ENCODE data around the gene NIPAL3.
A peak's percentile ranks its signal among the peaks of the same experiment; 100 is the strongest.

The NIPAL3 gene

GRCh38 chr1:24415334-24415909, at the start of gene NIPAL3:
Gene NIPAL3, plus strand, starts transcription at chr1:24415802. Its CDS starts 3,746 bp downstream, at chr1:24419548.
- no peaks in the 10 kb centered on the region for H3K27me3 Mint-ChIP-seq
- peak within 1 kb of the TSS; percentile 96 for H3K4me3 Mint-ChIP-seq
- no peaks in the 10 kb centered on the region for H3K36me3 Mint-ChIP-seq
- peaks cover 67% of the 10 kb centered on the region for H3K4me1 Mint-ChIP-seq (ENCODE audit: low read depth)
- no peaks in the 10 kb centered on the region for H3K9me3 Mint-ChIP-seq (ENCODE audit: low read depth)
- peak within 1 kb of the TSS; percentile 94 for H3K27ac Mint-ChIP-seq

- Mint-ChIP-seq H3K27ac (no peak overlapping the region), H3K9me3 (ENCODE audit: low read depth) (no peaks in the 10 kb centered on the region), H3K4me1 (ENCODE audit: low read depth) (peaks cover 10% of the 10 kb centered on the region), H3K4me3 (no peak overlapping the region), H3K36me3 (peaks cover 10% of the 10 kb centered on the region), H3K27me3 (no peaks in the 10 kb centered on the region)
These were observed 48.9 kb upstream of the NIPAL3 start for GRCh38 chr1:24366707-24367106.

DNA sequence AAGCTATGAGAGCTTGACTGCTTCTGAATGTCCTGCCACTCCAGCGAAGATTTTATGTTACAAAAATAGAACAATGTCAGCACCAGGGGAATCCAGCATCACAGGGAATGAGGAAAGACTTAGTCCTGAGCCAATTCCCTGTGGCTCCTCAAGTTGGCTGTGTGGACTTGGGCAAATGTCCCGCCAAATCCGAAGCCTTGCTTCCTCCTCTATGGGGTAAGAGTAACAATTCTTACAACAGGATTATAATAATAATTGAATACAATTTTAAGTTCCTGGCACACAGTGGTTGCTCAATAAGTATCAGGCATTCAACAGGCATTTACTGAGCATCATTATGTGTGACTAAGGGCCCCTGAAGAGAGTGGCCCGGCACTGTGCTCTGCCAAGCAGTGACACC, 46.4 kb upstream of the NIPAL3 start:
- H3K4me3 Mint-ChIP-seq, result no peak overlapping the region
- no peaks in the 10 kb centered on the region for H3K9me3 Mint-ChIP-seq (ENCODE audit: low read depth)
- H3K27me3 Mint-ChIP-seq, result no peaks in the 10 kb centered on the region
- H3K4me1 Mint-ChIP-seq (ENCODE audit: low read depth), result peaks cover 10% of the 10 kb centered on the region
- H3K36me3 Mint-ChIP-seq, result peaks cover 10% of the 10 kb centered on the region
- H3K27ac Mint-ChIP-seq, result no peak overlapping the region

DNA sequence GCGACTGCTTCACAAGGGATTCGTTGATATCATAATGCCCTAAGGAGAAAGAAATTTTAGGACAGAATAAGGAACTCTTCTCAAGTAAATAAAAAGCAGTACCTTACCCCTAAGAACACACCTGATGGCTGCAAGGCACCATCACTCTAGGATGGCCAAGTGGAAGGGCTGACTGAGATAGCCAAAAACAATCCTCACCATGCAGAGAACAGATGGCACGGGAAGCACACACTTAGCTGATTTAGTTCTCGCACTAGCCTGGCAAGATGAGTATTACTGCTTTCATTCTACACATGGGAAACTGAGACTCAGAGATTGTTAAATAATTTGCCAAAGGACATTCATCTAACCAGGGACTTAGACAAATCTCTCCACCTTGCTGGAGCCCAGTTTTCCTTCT, 45.8 kb upstream of the NIPAL3 start:
- H3K4me1 Mint-ChIP-seq (ENCODE audit: low read depth), result peaks cover 9% of the 10 kb centered on the region
- H3K4me3 Mint-ChIP-seq, result no peak overlapping the region
- H3K36me3 Mint-ChIP-seq, result peaks cover 10% of the 10 kb centered on the region
- H3K27me3 Mint-ChIP-seq, result no peaks in the 10 kb centered on the region
- H3K9me3 Mint-ChIP-seq (ENCODE audit: low read depth), result no peaks in the 10 kb centered on the region
- no peak overlapping the region for H3K27ac Mint-ChIP-seq

- Mint-ChIP-seq H3K36me3 (peaks cover 10% of the 10 kb centered on the region), H3K27me3 (no peaks in the 10 kb centered on the region), H3K4me1 (ENCODE audit: low read depth) (no peaks in the 10 kb centered on the region), H3K9me3 (ENCODE audit: low read depth) (no peaks in the 10 kb centered on the region), H3K4me3 (no peak overlapping the region), H3K27ac (no peak overlapping the region)
These were observed 42.6 kb upstream of the NIPAL3 start for GRCh38 chr1:24373044-24373443.

GRCh38 chr1:24373710-24374109, 41.9 kb upstream of the NIPAL3 start:
- H3K9me3 Mint-ChIP-seq (ENCODE audit: low read depth), result no peaks in the 10 kb centered on the region

DNA sequence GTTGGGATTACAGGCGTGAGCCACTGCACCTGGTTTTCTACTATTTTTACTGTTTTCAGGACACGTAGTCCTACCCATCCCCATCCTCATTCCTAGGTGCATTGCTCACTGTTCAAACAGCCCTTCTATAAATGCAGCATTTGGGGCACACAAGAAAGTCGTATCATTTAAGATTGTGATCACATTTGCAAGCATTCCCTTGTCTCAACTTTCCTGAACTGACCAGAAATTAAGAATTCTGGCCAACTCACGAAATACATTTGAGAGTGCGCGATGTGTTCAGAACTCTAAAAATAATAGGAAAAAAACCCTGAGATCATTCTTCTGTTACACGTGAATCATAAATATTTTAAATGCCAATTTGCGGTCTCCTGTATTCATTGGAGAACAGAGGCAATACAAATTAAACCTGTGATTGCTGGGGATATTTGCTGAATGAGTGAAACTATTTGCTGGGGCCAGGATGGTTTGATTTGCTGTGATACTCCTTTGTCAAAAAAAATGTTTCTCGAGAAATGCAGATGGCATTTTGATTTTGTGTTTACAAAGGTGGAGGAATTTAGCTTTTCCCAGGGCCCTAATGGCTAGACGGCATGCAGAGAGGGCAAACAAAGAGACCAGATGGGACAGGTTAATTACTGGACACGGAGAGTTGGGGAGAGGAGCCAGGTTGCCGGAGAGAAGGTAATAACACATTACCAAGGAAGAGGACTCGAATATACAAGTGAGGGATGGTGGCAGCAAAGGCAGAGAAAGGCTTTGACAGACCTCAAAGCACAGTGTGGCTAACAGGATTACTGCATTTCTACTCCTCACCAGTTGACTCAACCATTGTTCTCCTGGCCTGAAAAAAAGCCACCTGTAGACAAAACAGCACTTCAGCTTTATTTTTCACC, 40.5 kb upstream of the NIPAL3 start:
- Mint-ChIP-seq H3K4me1 (ENCODE audit: low read depth) (no peaks in the 10 kb centered on the region), H3K4me3 (no peak overlapping the region), H3K27ac (no peak overlapping the region), H3K27me3 (no peaks in the 10 kb centered on the region), H3K36me3 (peaks cover 13% of the 10 kb centered on the region), H3K9me3 (ENCODE audit: low read depth) (no peaks in the 10 kb centered on the region)

More at GRCh38 chr1:24373710-24374109, 41.9 kb upstream of the NIPAL3 start:
- no peak overlapping the region for H3K4me3 Mint-ChIP-seq
- peaks cover 11% of the 10 kb centered on the region for H3K36me3 Mint-ChIP-seq
- H3K27me3 Mint-ChIP-seq, result no peaks in the 10 kb centered on the region
- H3K27ac Mint-ChIP-seq, result no peak overlapping the region
- H3K4me1 Mint-ChIP-seq (ENCODE audit: low read depth), result no peaks in the 10 kb centered on the region

GRCh38 chr1:24379733-24380315, 35.8 kb upstream of the NIPAL3 start:
- H3K4me1 Mint-ChIP-seq (ENCODE audit: low read depth), result peaks cover 5% of the 10 kb centered on the region
- no peak overlapping the region for H3K4me3 Mint-ChIP-seq
- no peak overlapping the region for H3K27ac Mint-ChIP-seq
- H3K27me3 Mint-ChIP-seq, result no peaks in the 10 kb centered on the region
- peaks cover 13% of the 10 kb centered on the region for H3K36me3 Mint-ChIP-seq
- no peaks in the 10 kb centered on the region for H3K9me3 Mint-ChIP-seq (ENCODE audit: low read depth)

GRCh38 chr1:24380508-24380907, 35.1 kb upstream of the NIPAL3 start:
- no peaks in the 10 kb centered on the region for H3K9me3 Mint-ChIP-seq (ENCODE audit: low read depth)

GRCh38 chr1:24381256-24381655, 34.3 kb upstream of the NIPAL3 start:
- no peak overlapping the region for H3K27ac Mint-ChIP-seq
- peaks cover 15% of the 10 kb centered on the region for H3K4me1 Mint-ChIP-seq (ENCODE audit: low read depth)
- H3K4me3 Mint-ChIP-seq, result no peak overlapping the region
- no peaks in the 10 kb centered on the region for H3K9me3 Mint-ChIP-seq (ENCODE audit: low read depth)
- H3K27me3 Mint-ChIP-seq, result no peaks in the 10 kb centered on the region
- peaks cover 13% of the 10 kb centered on the region for H3K36me3 Mint-ChIP-seq

More at GRCh38 chr1:24380508-24380907, 35.1 kb upstream of the NIPAL3 start:
- peaks cover 11% of the 10 kb centered on the region for H3K4me1 Mint-ChIP-seq (ENCODE audit: low read depth)
- H3K4me3 Mint-ChIP-seq, result no peak overlapping the region
- no peaks in the 10 kb centered on the region for H3K27me3 Mint-ChIP-seq
- H3K27ac Mint-ChIP-seq, result no peak overlapping the region
- peaks cover 13% of the 10 kb centered on the region for H3K36me3 Mint-ChIP-seq

- Mint-ChIP-seq H3K27ac (no peak overlapping the region), H3K27me3 (no peaks in the 10 kb centered on the region), H3K4me3 (no peak overlapping the region), H3K9me3 (ENCODE audit: low read depth) (no peaks in the 10 kb centered on the region), H3K4me1 (ENCODE audit: low read depth) (peaks cover 15% of the 10 kb centered on the region), H3K36me3 (peaks cover 13% of the 10 kb centered on the region)
These were observed 33.4 kb upstream of the NIPAL3 start for GRCh38 chr1:24382165-24382577.

- H3K27ac Mint-ChIP-seq, result no peak overlapping the region
- peaks cover 15% of the 10 kb centered on the region for H3K4me1 Mint-ChIP-seq (ENCODE audit: low read depth)
- no peaks in the 10 kb centered on the region for H3K9me3 Mint-ChIP-seq (ENCODE audit: low read depth)
- no peaks in the 10 kb centered on the region for H3K27me3 Mint-ChIP-seq
- H3K36me3 Mint-ChIP-seq, result peaks cover 11% of the 10 kb centered on the region
- H3K4me3 Mint-ChIP-seq, result no peak overlapping the region
These were observed 32.1 kb upstream of the NIPAL3 start for GRCh38 chr1:24383381-24383940.

- Mint-ChIP-seq H3K4me3 (no peak overlapping the region), H3K9me3 (ENCODE audit: low read depth) (no peaks in the 10 kb centered on the region), H3K36me3 (peaks cover 5% of the 10 kb centered on the region), H3K4me1 (ENCODE audit: low read depth) (peaks cover 15% of the 10 kb centered on the region), H3K27ac (no peak overlapping the region), H3K27me3 (no peaks in the 10 kb centered on the region)
These were observed 31.1 kb upstream of the NIPAL3 start for GRCh38 chr1:24384251-24385090.

DNA sequence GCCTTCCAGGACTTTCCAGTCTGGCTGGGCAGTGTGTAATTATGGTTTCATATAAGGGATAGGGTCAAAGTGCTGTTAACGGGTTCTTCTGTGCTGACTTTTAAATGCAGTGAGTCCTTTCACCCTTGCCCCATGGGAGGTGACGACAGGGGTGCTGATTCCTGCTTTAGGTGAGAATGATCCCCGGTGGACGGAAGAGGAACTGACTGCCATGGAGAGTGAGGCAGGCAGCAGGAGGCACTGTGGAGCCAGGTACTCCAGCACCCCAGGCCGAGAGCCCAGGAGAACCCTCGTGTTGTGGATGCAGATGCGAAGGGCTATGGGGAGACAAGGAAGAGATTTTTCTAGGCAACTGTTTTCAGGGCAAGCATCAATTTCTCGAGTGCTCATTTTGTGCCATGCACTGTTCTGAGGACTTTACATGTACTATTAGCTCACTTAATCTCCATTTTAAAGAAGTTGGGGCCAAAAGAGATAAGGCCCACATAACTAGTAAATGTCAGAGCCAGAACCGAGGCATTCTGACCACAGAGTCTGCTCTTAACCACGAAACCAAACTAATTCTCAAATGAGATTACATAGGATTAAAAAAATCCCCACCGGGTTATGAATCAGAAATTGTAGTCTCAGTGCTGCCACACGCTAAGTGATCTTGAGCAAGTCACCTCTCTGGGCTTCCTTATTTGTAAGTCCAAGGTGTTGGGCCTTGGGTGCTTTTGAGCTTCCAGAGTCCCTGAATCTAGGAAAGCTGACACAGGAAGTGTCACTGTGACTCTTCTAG, 30.3 kb upstream of the NIPAL3 start:
- no peaks in the 10 kb centered on the region for H3K27me3 Mint-ChIP-seq
- no peak overlapping the region for H3K27ac Mint-ChIP-seq

More for the DNA sequence above, 30.3 kb upstream of the NIPAL3 start:
- H3K36me3 Mint-ChIP-seq, result peaks cover 4% of the 10 kb centered on the region
- H3K4me3 Mint-ChIP-seq, result no peak overlapping the region
- peaks cover 15% of the 10 kb centered on the region for H3K4me1 Mint-ChIP-seq (ENCODE audit: low read depth)
- no peaks in the 10 kb centered on the region for H3K9me3 Mint-ChIP-seq (ENCODE audit: low read depth)
